ENCODE data around the gene AS3MT.
A peak's percentile ranks its signal among the peaks of the same experiment; 100 is the strongest.
"Not testable (repeated sequence)": the region's sequence is repeated elsewhere in the genome, so short reads cannot be mapped to it uniquely, and the experiment has no call there.

AS3MT gene

GRCh38 chr10:102869258-102870198, at the start of gene AS3MT:
TSS of gene AS3MT (plus strand) at chr10:102869470. CDS start at chr10:102869593, 123 bp downstream.
- Mint-ChIP-seq H3K4me1 (ENCODE audit: low read depth) (peaks cover 12% of the 10 kb centered on the region), H3K27ac (no peak within 1 kb of the TSS), H3K9me3 (no peaks in the 10 kb centered on the region)

GRCh38 chr10:102820008-102820407, 49.3 kb upstream of the AS3MT start:
- not testable (repeated sequence) for H3K4me1 Mint-ChIP-seq (ENCODE audit: low read depth); H3K9me3 Mint-ChIP-seq; H3K27me3 Mint-ChIP-seq; H3K4me3 Mint-ChIP-seq; H3K36me3 Mint-ChIP-seq (ENCODE audit: low read depth); H3K27ac Mint-ChIP-seq

More at GRCh38 chr10:102869258-102870198, at the start of gene AS3MT:
- no peaks in the 10 kb centered on the region for H3K36me3 Mint-ChIP-seq (ENCODE audit: low read depth)
- H3K27me3 Mint-ChIP-seq, result peaks cover 20% of the 10 kb centered on the region
- H3K4me3 Mint-ChIP-seq, result peak within 1 kb of the TSS; percentile 76

- no peaks in the 10 kb centered on the region for H3K27me3 Mint-ChIP-seq
- H3K4me1 Mint-ChIP-seq (ENCODE audit: low read depth), result no peaks in the 10 kb centered on the region
- H3K9me3 Mint-ChIP-seq, result no peaks in the 10 kb centered on the region
- H3K4me3 Mint-ChIP-seq, result no peak overlapping the region
- H3K36me3 Mint-ChIP-seq (ENCODE audit: low read depth), result no peaks in the 10 kb centered on the region
- no peak overlapping the region for H3K27ac Mint-ChIP-seq
Measured at GRCh38 chr10:102822222-102822621, 47.0 kb upstream of the AS3MT start.

GRCh38 chr10:102824664-102825063, 44.6 kb upstream of the AS3MT start:
- Mint-ChIP-seq H3K36me3 (ENCODE audit: low read depth) (no peaks in the 10 kb centered on the region), H3K9me3 (no peaks in the 10 kb centered on the region), H3K27ac (no peak overlapping the region), H3K27me3 (no peaks in the 10 kb centered on the region), H3K4me1 (ENCODE audit: low read depth) (no peaks in the 10 kb centered on the region), H3K4me3 (no peak overlapping the region)

- Mint-ChIP-seq H3K27me3 (no peaks in the 10 kb centered on the region), H3K27ac (no peak overlapping the region), H3K36me3 (ENCODE audit: low read depth) (no peaks in the 10 kb centered on the region), H3K9me3 (no peaks in the 10 kb centered on the region), H3K4me3 (no peak overlapping the region), H3K4me1 (ENCODE audit: low read depth) (no peaks in the 10 kb centered on the region)
Measured at GRCh38 chr10:102826148-102826796, 43.0 kb upstream of the AS3MT start.

GRCh38 chr10:102827597-102827975, 41.7 kb upstream of the AS3MT start:
- H3K27ac Mint-ChIP-seq, result no peak overlapping the region
- H3K4me1 Mint-ChIP-seq (ENCODE audit: low read depth), result no peaks in the 10 kb centered on the region
- H3K4me3 Mint-ChIP-seq, result no peak overlapping the region
- no peaks in the 10 kb centered on the region for H3K9me3 Mint-ChIP-seq
- no peaks in the 10 kb centered on the region for H3K27me3 Mint-ChIP-seq
- H3K36me3 Mint-ChIP-seq (ENCODE audit: low read depth), result no peaks in the 10 kb centered on the region

- Mint-ChIP-seq H3K4me1 (ENCODE audit: low read depth) (no peaks in the 10 kb centered on the region), H3K27ac (no peak overlapping the region), H3K27me3 (no peaks in the 10 kb centered on the region), H3K4me3 (no peak overlapping the region), H3K9me3 (no peaks in the 10 kb centered on the region), H3K36me3 (ENCODE audit: low read depth) (no peaks in the 10 kb centered on the region)
Measured at GRCh38 chr10:102831322-102832071, 37.8 kb upstream of the AS3MT start.

- no peaks in the 10 kb centered on the region for H3K27me3 Mint-ChIP-seq
- no peaks in the 10 kb centered on the region for H3K9me3 Mint-ChIP-seq
- H3K4me1 Mint-ChIP-seq (ENCODE audit: low read depth), result no peaks in the 10 kb centered on the region
- no peak overlapping the region for H3K27ac Mint-ChIP-seq
- H3K4me3 Mint-ChIP-seq, result no peak overlapping the region
- H3K36me3 Mint-ChIP-seq (ENCODE audit: low read depth), result no peaks in the 10 kb centered on the region
Measured at GRCh38 chr10:102832248-102832647, 37.0 kb upstream of the AS3MT start.

- no peaks in the 10 kb centered on the region for H3K27me3 Mint-ChIP-seq
- H3K36me3 Mint-ChIP-seq (ENCODE audit: low read depth), result no peaks in the 10 kb centered on the region
- no peak overlapping the region for H3K27ac Mint-ChIP-seq
- H3K4me3 Mint-ChIP-seq, result no peak overlapping the region
- no peaks in the 10 kb centered on the region for H3K4me1 Mint-ChIP-seq (ENCODE audit: low read depth)
- peaks cover 4% of the 10 kb centered on the region for H3K9me3 Mint-ChIP-seq
Measured at GRCh38 chr10:102832987-102833386, 36.3 kb upstream of the AS3MT start.

- Mint-ChIP-seq H3K4me1 (ENCODE audit: low read depth) (no peaks in the 10 kb centered on the region), H3K27me3 (no peaks in the 10 kb centered on the region), H3K4me3 (no peak overlapping the region), H3K36me3 (ENCODE audit: low read depth) (no peaks in the 10 kb centered on the region), H3K27ac (no peak overlapping the region), H3K9me3 (peaks cover 8% of the 10 kb centered on the region)
Measured at GRCh38 chr10:102834143-102834542, 35.1 kb upstream of the AS3MT start.

GRCh38 chr10:102835007-102835482, 34.2 kb upstream of the AS3MT start:
- Mint-ChIP-seq H3K27me3 (peaks cover 4% of the 10 kb centered on the region), H3K27ac (no peak overlapping the region), H3K4me1 (ENCODE audit: low read depth) (no peaks in the 10 kb centered on the region), H3K9me3 (peaks cover 8% of the 10 kb centered on the region), H3K4me3 (no peak overlapping the region), H3K36me3 (ENCODE audit: low read depth) (no peaks in the 10 kb centered on the region)

GRCh38 chr10:102837230-102837721, 32.0 kb upstream of the AS3MT start, which contains the start of gene CYP17A1:
TSS of gene CYP17A1 (minus strand) at chr10:102837413. CDS start at chr10:102837361, 52 bp downstream.
- H3K4me1 Mint-ChIP-seq (ENCODE audit: low read depth), result no peaks in the 10 kb centered on the region
- H3K27me3 Mint-ChIP-seq, result peaks cover 4% of the 10 kb centered on the region
- peaks cover 8% of the 10 kb centered on the region for H3K9me3 Mint-ChIP-seq
- no peak within 1 kb of the TSS for H3K4me3 Mint-ChIP-seq
- no peak within 1 kb of the TSS for H3K27ac Mint-ChIP-seq
- no peaks in the 10 kb centered on the region for H3K36me3 Mint-ChIP-seq (ENCODE audit: low read depth)

- H3K27ac Mint-ChIP-seq; H3K9me3 Mint-ChIP-seq; H3K4me3 Mint-ChIP-seq; H3K4me1 Mint-ChIP-seq (ENCODE audit: low read depth); H3K36me3 Mint-ChIP-seq (ENCODE audit: low read depth); H3K27me3 Mint-ChIP-seq: not testable (repeated sequence)
Measured at GRCh38 chr10:102838276-102838927, 30.9 kb upstream of the AS3MT start.

- Mint-ChIP-seq H3K36me3 (ENCODE audit: low read depth) (no peaks in the 10 kb centered on the region), H3K9me3 (peaks cover 8% of the 10 kb centered on the region), H3K27me3 (peaks cover 4% of the 10 kb centered on the region), H3K27ac (no peak overlapping the region), H3K4me1 (ENCODE audit: low read depth) (no peaks in the 10 kb centered on the region), H3K4me3 (no peak overlapping the region)
Measured at GRCh38 chr10:102841827-102842345, 27.4 kb upstream of the AS3MT start.

Data from stimulated activated naive CD8-positive, alpha-beta T cell treated with anti-CD3 and anti-CD28 coated beads, Interleukin-15, Interleukin-2, amounts not matched to agents 100 ng/mL and 50 ng/mL, for 24 hours (primary cell).